Right atrium auricular region (tissue), 2 donors: ENCODE data around the gene TAPBPL. TPM values are rescaled to one million over a fixed set of nuclear protein-coding genes. Genes with fewer than 3 reads are reported as not detected.

Experiments used
- DNase-seq: peaks from one replicate; pipeline ENCODE4 v3.0.0-alpha.2; 2019; ENCODE audit warnings: low spot score
- H3K27ac ChIP-seq, 2 donors: fragments of 200-600 bp; sonication (generic); 1 replicate in 1 of 2; 2 replicates in 1 of 2; pipeline ENCODE4 v1.5.1; 2016 to 2019
- H3K27me3 ChIP-seq, 2 donors: fragments of 200-600 bp; sonication (generic); one replicate each; pipeline versions ENCODE4 v1.5.1 to v1.6.0; 2017 to 2019
- H3K36me3 ChIP-seq: fragments of 200-600 bp; sonication (generic); one replicate; pipeline ENCODE4 v1.5.1; 2016
- H3K4me1 ChIP-seq, 2 donors: fragments of 200-600 bp; sonication (generic); one replicate each; pipeline versions ENCODE4 v1.5.1 to v1.6.0; 2017 to 2019
- H3K4me3 ChIP-seq, 2 donors: fragments of 200-600 bp; sonication (generic); 1 replicate in 1 of 2; 2 replicates in 1 of 2; pipeline ENCODE4 v1.5.1; 2017 to 2019; ENCODE audit warnings: mild to moderate bottlenecking in 1 of 2, moderate library complexity in 1 of 2
- H3K9me3 ChIP-seq, 2 donors: fragments of 200-600 bp; sonication (generic); one replicate each; pipeline ENCODE4 v1.5.1; 2019
- CTCF ChIP-seq, 2 donors: fragments of 200-600 bp; sonication (generic); IDR thresholded peaks; one replicate each; pipeline ENCODE4 v1.5.1; 2019; ENCODE audit warnings: antibody characterized with exemption in 2 of 2
- total RNA-seq, 2 donors: library from RNA; depleted of rRNA; stranded (reverse); fragments of >200 nt; gene quantifications; one replicate each; pipeline ENCODE4 v1.1.0, GENCODE V29; 2016

TAPBPL gene, protein sequence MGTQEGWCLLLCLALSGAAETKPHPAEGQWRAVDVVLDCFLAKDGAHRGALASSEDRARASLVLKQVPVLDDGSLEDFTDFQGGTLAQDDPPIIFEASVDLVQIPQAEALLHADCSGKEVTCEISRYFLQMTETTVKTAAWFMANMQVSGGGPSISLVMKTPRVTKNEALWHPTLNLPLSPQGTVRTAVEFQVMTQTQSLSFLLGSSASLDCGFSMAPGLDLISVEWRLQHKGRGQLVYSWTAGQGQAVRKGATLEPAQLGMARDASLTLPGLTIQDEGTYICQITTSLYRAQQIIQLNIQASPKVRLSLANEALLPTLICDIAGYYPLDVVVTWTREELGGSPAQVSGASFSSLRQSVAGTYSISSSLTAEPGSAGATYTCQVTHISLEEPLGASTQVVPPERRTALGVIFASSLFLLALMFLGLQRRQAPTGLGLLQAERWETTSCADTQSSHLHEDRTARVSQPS
- total RNA-seq: 10 to 100 TPM; 14.5 to 16.9 TPM

DNA sequence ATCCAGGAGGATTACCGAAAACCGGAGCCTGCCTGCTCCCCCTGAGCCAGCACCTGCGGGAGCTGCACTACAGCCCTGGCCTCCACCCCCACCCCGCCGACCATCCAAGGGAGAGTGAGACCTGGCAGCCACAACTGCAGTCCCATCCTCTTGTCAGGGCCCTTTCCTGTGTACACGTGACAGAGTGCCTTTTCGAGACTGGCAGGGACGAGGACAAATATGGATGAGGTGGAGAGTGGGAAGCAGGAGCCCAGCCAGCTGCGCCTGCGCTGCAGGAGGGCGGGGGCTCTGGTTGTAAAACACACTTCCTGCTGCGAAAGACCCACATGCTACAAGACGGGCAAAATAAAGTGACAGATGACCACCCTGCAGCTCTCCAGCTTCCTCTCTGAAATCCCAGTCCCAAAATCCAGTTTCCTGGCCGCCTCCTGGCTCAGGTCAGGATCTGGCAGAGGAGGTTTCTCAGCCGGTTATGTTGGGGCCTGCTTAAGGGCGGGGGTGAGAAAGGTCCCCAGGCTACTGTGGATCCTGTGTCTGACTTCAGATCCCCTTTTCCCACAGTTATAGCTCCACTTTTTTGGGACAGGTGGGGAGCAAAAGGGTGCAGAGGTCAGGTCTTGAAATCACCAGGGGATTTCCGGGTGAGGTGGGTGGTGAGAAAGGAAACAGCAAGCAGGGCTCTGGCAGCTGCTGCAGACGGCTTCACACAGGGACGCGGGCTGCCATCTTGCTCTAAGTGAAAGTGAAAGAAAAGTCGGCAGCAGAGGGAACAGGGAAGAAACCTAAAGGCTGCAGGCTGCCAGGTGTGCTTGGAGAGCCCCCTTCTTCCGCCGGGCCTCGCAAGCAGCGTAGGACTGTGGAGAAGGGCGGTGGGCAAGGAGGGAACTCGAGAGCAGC lies at the start of gene TAPBPL:
Gene TAPBPL, plus strand, starts transcription at position 695 of the 897 bp plus-strand sequence. CDS start 207 bp downstream, outside the sequence.
- peaks cover 7% of the 10 kb centered on the region for H3K36me3 ChIP-seq

GRCh38 chr12:6404390-6404789 lies 47.5 kb upstream of the TAPBPL start:
- no peak for TF ChIP-seq CTCF (IDR thresholded peaks at IDR 0.05)
- Histone ChIP-seq H3K27ac (no peak overlapping the region), H3K36me3 (no peaks in the 10 kb centered on the region), H3K4me1 (no peaks in the 10 kb centered on the region), H3K9me3 (no peaks in the 10 kb centered on the region), H3K27me3 (no peaks in the 10 kb centered on the region), H3K4me3 (no peak overlapping the region)
- DNase-seq: no peak

More for the DNA sequence above, at the start of gene TAPBPL:
- H3K4me3 ChIP-seq: peak within 1 kb of the TSS; percentile 54 to 71
- no peaks in the 10 kb centered on the region for H3K27me3 ChIP-seq
- no peaks in the 10 kb centered on the region for H3K9me3 ChIP-seq
- H3K27ac ChIP-seq: peak within 1 kb of the TSS; percentile 95 to 97
- DNase-seq: peak; percentile 92
- no peak for TF ChIP-seq CTCF (IDR thresholded peaks at IDR 0.05)
- H3K4me1 ChIP-seq: peaks cover 0 to 30% of the 10 kb centered on the region in 2 donors

DNA sequence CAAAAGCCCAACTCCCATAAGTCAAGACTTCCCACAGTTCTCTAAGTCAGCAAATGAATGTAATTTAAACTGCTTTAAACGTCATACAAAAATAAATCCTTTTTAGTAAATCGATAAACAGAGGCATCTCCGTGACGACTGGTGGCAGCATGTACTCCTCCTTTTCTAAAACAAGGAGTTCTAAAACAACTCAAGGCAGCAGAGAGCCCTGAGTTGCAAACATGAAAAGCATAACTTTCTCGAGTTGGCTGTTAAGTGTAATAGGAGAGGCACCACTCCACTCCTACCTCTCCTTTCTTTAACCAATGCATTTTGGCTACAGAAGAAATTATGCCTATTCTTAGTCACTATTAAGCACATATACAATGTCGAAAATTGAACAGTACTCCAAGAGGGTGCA lies 45.9 kb upstream of the TAPBPL start:
- no peaks in the 10 kb centered on the region for H3K36me3 ChIP-seq
- H3K27me3 ChIP-seq: no peaks in the 10 kb centered on the region
- H3K4me3 ChIP-seq: no peak overlapping the region
- H3K27ac ChIP-seq: no peak overlapping the region
- no peak for DNase-seq
- no peaks in the 10 kb centered on the region for H3K4me1 ChIP-seq
- TF ChIP-seq CTCF (IDR thresholded peaks at IDR 0.05): no peak
- H3K9me3 ChIP-seq: no peaks in the 10 kb centered on the region

DNA sequence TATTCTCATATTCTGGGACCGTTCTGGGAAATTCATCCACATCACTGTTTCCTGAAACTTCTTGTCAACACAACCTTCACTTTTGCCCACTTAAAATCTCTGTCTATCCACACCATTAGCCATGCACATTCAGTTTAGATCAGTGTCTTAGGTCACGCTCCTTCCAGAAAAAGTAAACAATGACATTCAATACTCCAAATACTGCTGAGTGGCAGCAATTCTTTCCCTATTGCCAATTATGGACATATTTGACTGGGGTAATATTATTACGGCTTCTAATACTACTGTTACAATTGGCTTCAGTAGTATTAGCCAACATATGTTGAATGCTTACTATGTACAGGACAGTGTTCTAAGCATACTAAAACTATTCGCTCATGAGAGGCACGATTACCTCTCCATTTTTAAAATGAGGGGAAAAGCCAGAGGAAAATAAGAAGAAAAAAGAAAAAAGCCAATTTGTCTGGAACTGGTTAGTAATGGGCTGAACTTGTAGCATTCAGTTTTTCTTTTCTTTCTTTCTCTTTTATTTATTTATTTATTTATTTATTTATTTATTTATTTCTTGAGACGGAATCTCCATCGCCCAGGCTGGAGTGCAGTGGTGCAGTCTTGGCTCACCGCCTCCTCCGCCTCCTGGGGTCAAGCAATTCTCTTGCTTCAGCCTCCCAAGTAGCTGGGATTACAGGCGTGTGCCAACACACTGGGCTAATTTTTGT lies 44.4 kb upstream of the TAPBPL start:
- no peaks in the 10 kb centered on the region for H3K4me1 ChIP-seq
- no peak overlapping the region for H3K27ac ChIP-seq
- no peaks in the 10 kb centered on the region for H3K9me3 ChIP-seq
- no peaks in the 10 kb centered on the region for H3K36me3 ChIP-seq
- H3K27me3 ChIP-seq: no peaks in the 10 kb centered on the region
- no peak for DNase-seq
- no peak overlapping the region for H3K4me3 ChIP-seq
- no peak for TF ChIP-seq CTCF (IDR thresholded peaks at IDR 0.05)

GRCh38 chr12:6416596-6416995 lies 35.2 kb upstream of the TAPBPL start:
- no peak for TF ChIP-seq CTCF (IDR thresholded peaks at IDR 0.05)
- peak; percentile 52 for DNase-seq
- Histone ChIP-seq H3K36me3 (no peaks in the 10 kb centered on the region), H3K4me1 (no peaks in the 10 kb centered on the region), H3K4me3 (no peak overlapping the region), H3K27me3 (no peaks in the 10 kb centered on the region), H3K9me3 (no peaks in the 10 kb centered on the region), H3K27ac (no peak overlapping the region)
